Keratinocyte (primary cell): ENCODE results near the gene ZNF644.

Experiments used
- CTCF ChIP-seq, 3 experiments: IDR thresholded peaks in 1 of 3; conservative IDR thresholded peaks in 1 of 3; optimal IDR thresholded peaks in 1 of 3; 2 replicates in 2 of 3; 3 replicates in 1 of 3; pipeline versions ENCODE3 to v1.5.1; 2011; ENCODE audit warnings: low read length in 3 of 3, mild to moderate bottlenecking in 3 of 3, moderate library complexity in 2 of 3, control low read depth in 1 of 3, inconsistent platforms in 1 of 3; ENCODE audit not compliant: insufficient read depth in 2 of 3; ENCODE audit errors: extremely low read depth in 1 of 3
- EZH2 ChIP-seq: IDR thresholded peaks from one replicate; pipeline ENCODE4 v1.6.1; 2012; ENCODE audit warnings: inconsistent platforms, mild to moderate bottlenecking, low read length, moderate library complexity

- TF ChIP-seq EZH2 (no peak), CTCF (optimal IDR thresholded peaks at IDR 0.05 in 1 of 3, IDR thresholded peaks at IDR 0.05 in 1 of 3, conservative IDR thresholded peaks at IDR 0.05 in 1 of 3; ENCODE audit: extremely low read depth in 1 of 3, insufficient read depth in 2 of 3, low read length in 3 of 3) (no peak)
Measured at GRCh38 chr1:90969241-90969640, 52.6 kb downstream of the ZNF644 start.
